Stomach (tissue), 9 donors: ENCODE results near the gene U2SURP. TPM values are rescaled to one million over a fixed set of nuclear protein-coding genes. Genes with fewer than 3 reads are reported as not detected.
A peak's percentile ranks its signal among the peaks of the same experiment; 100 is the strongest.

Experiments used
- DNase-seq, 2 donors: peaks; one replicate each; pipeline versions ENCODE4 v3.0.0 to v3.0.0-alpha.2; 2013 to 2019
- H3K27ac ChIP-seq, 5 donors: fragments of 200-600 bp in 4 of 5; sonication (generic) in 4 of 5; one replicate each; pipeline ENCODE4 v1.5.1; 2013 to 2019; ENCODE audit warnings: mild to moderate bottlenecking in 1 of 5, moderate library complexity in 1 of 5
- H3K27me3 ChIP-seq, 3 donors: fragments of 200-600 bp; sonication (generic); one replicate each; pipeline ENCODE4 v1.5.1; 2017 to 2019; ENCODE audit warnings: mixed run types in 1 of 3
- H3K36me3 ChIP-seq, 4 donors: fragments of 200-600 bp; sonication (generic); 1 replicate in 3 of 4; 2 replicates in 1 of 4; pipeline ENCODE4 v1.5.1; 2016 to 2019
- H3K4me1 ChIP-seq, 4 donors: fragments of 200-600 bp; sonication (generic); one replicate each; pipeline ENCODE4 v1.5.1; 2016 to 2019
- H3K4me3 ChIP-seq, 4 donors: fragments of 200-600 bp; sonication (generic) in 3 of 4; one replicate each; pipeline ENCODE4 v1.5.1; 2016 to 2019; ENCODE audit warnings: mild to moderate bottlenecking in 1 of 4
- H3K9me3 ChIP-seq, 4 donors: fragments of 200-600 bp; sonication (generic); one replicate each; pipeline ENCODE4 v1.5.1; 2016 to 2019
- EP300 ChIP-seq: sonication (generic); formaldehyde crosslinking; IDR thresholded peaks from one replicate; pipeline ENCODE4 v1.6.1; 2017; ENCODE audit warnings: antibody characterized with exemption
- POLR2A ChIP-seq, 4 donors: fragments of 450-650 bp; IDR thresholded peaks; one replicate each; pipeline ENCODE4 v1.6.1; 2016; ENCODE audit warnings: antibody characterized with exemption in 4 of 4, control low read depth in 2 of 4, mild to moderate bottlenecking in 1 of 4, moderate library complexity in 1 of 4
- POLR2AphosphoS5 ChIP-seq, 3 donors: sonication (generic); formaldehyde crosslinking; IDR thresholded peaks; one replicate each; pipeline ENCODE4 v1.6.1; 2016; ENCODE audit warnings: antibody characterized with exemption in 3 of 3
- WGBS, 5 donors: extraction: QIAGEN DNeasy Blood & Tissue Kit in 3 of 5; methylation state at CpG; one replicate each; pipeline versions ENCODE4 v1.1.5 to v1.1.7; 2013 to 2018; 5-methylcytosine and 5-hydroxymethylcytosine counted together
- intact Hi-C: fragments of 100-400 bp; cut with DNase I; formaldehyde crosslinking; loops from one replicate; pipeline ENCODE4 v1.15.1; 2023; ENCODE audit warnings: low total_unique reads
- polyA plus RNA-seq, 3 donors: library from polyadenylated mRNA; stranded (reverse); fragments of 200-250 nt; gene quantifications; one replicate each; pipeline ENCODE4 v1.2.3, GENCODE V29; 2013
- total RNA-seq, 5 donors: library from RNA; depleted of rRNA; stranded (reverse); fragments of >200 nt; gene quantifications; one replicate each; pipeline versions ENCODE4 v1.1.0 to v1.2.3, GENCODE V29; 2014 to 2016
- TF ChIP-seq, protein P1 (sequence below), 7 experiments: fragments of 450-650 bp in 4 of 7; fragments of 200-600 bp in 3 of 7; sonication (generic) in 3 of 7; IDR thresholded peaks; one replicate each; pipeline ENCODE4 v1.5.1; 2016 to 2019; ENCODE audit warnings: antibody characterized with exemption in 7 of 7, control low read depth in 2 of 7, mild to moderate bottlenecking in 1 of 7
- donor health status: healthy with polysubstance abuse.
- donor health status: Bipolar disorder and iron deficiency.
- donor health status: healthy.

Gene U2SURP
- total and polyA plus RNA-seq, 8 donors, result 12.8 to 156 (median 59.9) TPM

DNA sequence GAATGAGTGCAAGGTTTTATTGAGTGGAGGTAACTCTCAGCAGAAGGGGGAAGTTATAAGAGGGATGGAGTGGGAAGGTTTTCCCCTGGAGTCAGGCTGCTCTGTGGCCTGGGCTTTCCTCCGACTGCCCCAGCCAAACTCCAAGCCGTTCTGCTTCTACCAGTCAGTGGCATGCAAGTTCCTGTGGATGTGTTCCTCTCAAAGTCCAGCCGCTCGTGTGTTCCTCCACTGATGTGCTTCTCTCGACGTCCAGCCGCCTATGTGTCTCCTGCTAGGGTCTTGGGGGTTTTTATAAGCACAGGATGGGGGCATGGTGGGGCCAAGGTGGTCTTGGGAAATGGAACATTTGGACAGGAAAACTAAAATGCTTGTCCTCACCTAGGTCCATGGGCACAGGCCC lies 9.0 kb upstream of the U2SURP start:
- no peak for DNase-seq
- intact Hi-C loops, result loop anchor here (5.0 kb wide), 1 partner anchor 405 kb away; no protein-coding TSS in a partner anchor
- Histone ChIP-seq H3K4me3 (no peak overlapping the region), H3K27me3 (peaks cover 0 to 6% (median 0%) of the 10 kb centered on the region in 3 donors), H3K36me3 (no peaks in the 10 kb centered on the region), H3K9me3 (no peaks in the 10 kb centered on the region), H3K27ac (no peak overlapping the region), H3K4me1 (no peaks in the 10 kb centered on the region)
- TF ChIP-seq EP300 (no peak), POLR2AphosphoS5 (IDR thresholded peaks at IDR 0.05) (no peak), POLR2A (IDR thresholded peaks at IDR 0.05) (no peak)
- TF ChIP-seq, protein P1, sequence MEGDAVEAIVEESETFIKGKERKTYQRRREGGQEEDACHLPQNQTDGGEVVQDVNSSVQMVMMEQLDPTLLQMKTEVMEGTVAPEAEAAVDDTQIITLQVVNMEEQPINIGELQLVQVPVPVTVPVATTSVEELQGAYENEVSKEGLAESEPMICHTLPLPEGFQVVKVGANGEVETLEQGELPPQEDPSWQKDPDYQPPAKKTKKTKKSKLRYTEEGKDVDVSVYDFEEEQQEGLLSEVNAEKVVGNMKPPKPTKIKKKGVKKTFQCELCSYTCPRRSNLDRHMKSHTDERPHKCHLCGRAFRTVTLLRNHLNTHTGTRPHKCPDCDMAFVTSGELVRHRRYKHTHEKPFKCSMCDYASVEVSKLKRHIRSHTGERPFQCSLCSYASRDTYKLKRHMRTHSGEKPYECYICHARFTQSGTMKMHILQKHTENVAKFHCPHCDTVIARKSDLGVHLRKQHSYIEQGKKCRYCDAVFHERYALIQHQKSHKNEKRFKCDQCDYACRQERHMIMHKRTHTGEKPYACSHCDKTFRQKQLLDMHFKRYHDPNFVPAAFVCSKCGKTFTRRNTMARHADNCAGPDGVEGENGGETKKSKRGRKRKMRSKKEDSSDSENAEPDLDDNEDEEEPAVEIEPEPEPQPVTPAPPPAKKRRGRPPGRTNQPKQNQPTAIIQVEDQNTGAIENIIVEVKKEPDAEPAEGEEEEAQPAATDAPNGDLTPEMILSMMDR (IDR thresholded peaks at IDR 0.05), result no peak
- 81 to 93% (median 87%) methylated on average over 6 to 7 of the region's 7 CpGs for WGBS, 5 donors

DNA sequence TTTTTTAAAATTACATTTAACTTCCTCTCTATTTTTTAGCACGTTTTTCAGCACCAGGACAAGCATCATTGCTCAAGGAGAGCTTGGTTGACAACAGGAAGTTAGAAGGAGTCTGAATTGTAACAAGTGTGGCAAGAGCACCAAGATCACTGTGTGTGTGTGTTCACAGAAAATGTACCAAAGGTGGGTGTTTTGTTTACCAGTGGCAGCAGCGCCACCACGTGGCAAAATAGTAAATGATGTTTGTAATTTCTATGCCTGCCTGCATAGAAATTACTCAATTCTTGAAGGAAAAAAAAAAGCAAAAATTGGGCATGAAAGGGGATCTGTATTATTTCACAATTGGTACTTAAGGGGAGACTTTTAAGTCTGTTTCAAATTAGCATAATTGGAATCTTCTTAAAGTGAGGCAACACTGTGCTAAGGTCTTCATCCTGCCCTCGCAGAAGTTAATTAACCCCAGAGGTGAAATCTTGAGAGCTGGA lies 7.4 kb upstream of the U2SURP start:
- intact Hi-C loops, result loop anchor here (5.0 kb wide), 1 partner anchor 407 kb away; no protein-coding TSS in a partner anchor
- H3K9me3 ChIP-seq, result no peaks in the 10 kb centered on the region
- peak; percentile 52 to 89 for DNase-seq
- H3K4me1 ChIP-seq, result no peaks in the 10 kb centered on the region
- H3K36me3 ChIP-seq, result no peaks in the 10 kb centered on the region
- 13 to 23% (median 18%) methylated on average over 4 of the region's 4 CpGs for WGBS, 5 donors
- H3K27ac ChIP-seq, result no peak overlapping the region
- TF ChIP-seq EP300, result no peak
- TF ChIP-seq, protein P1 (IDR thresholded peaks at IDR 0.05), result peak in 5 of 7 experiments; percentile 22 to 64 (median 41)
- H3K27me3 ChIP-seq, result no peaks in the 10 kb centered on the region
- H3K4me3 ChIP-seq, result no peak overlapping the region

DNA sequence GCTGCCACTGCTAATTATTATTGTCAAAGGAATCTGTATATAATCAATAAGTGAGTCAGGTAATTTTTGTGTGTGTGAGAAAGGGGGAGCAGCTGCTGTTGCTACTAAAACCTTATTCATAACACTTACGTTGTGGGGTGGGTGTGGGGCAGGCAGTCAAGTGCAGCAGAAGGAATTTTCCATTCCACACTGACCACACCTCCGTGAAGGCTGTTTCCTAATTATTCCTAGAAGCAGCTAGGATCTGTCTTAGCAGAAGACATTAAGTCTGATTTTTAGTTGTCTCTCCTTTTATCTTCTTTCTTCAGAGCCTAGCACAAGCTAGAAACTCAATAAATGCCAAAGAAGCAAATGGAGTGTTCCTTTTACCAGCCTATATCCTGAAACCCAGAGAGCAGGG lies 4.0 kb upstream of the U2SURP start:
- no peak overlapping the region for H3K27ac ChIP-seq
- peak in 1 of 2 donors; percentile 24 for DNase-seq
- no peaks in the 10 kb centered on the region for H3K9me3 ChIP-seq
- 16 to 29% (median 17%) methylated on average over 2 of the region's 2 CpGs for WGBS, 5 donors
- no peak for TF ChIP-seq POLR2A (IDR thresholded peaks at IDR 0.05)
- TF ChIP-seq, protein P1 (IDR thresholded peaks at IDR 0.05), result no peak
- no peak for TF ChIP-seq EP300
- TF ChIP-seq POLR2AphosphoS5 (IDR thresholded peaks at IDR 0.05), result no peak
- H3K27me3 ChIP-seq, result no peaks in the 10 kb centered on the region
- intact Hi-C loops, result no loop called here
- peaks cover 8 to 19% (median 17%) of the 10 kb centered on the region in 4 donors for H3K4me1 ChIP-seq
- no peaks in the 10 kb centered on the region for H3K36me3 ChIP-seq
- H3K4me3 ChIP-seq, result no peak overlapping the region

DNA sequence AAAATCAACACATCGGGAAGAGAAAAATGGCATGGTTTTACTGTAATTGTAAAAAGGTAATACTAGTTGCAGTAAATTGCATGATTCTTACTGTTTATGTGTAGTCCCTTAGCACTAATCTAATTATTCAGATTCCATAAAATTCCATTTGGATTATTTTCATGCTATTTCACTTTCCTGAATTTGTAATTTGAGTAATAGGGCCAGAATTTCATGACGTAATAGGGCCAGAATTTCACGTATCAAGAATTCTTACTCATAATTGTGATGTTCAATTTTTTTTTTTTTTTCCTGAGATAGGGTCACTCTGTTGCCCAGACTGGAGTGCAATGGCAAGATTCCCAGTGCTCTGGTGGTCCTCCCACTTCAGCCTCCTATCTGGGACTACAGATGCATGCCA lies 2.9 kb upstream of the U2SURP start:
- no peaks in the 10 kb centered on the region for H3K27me3 ChIP-seq
- no peaks in the 10 kb centered on the region for H3K9me3 ChIP-seq
- no peaks in the 10 kb centered on the region for H3K36me3 ChIP-seq
- no peak overlapping the region for H3K4me3 ChIP-seq
- no peak for DNase-seq
- 75 to 94% (median 89%) methylated on average over 3 of the region's 3 CpGs for WGBS, 5 donors
- TF ChIP-seq EP300 (no peak), POLR2AphosphoS5 (IDR thresholded peaks at IDR 0.05) (no peak), POLR2A (IDR thresholded peaks at IDR 0.05) (no peak)
- intact Hi-C loops, result no loop called here
- H3K27ac ChIP-seq, result no peak overlapping the region
- H3K4me1 ChIP-seq, result peaks cover 8 to 30% (median 28%) of the 10 kb centered on the region in 4 donors

DNA sequence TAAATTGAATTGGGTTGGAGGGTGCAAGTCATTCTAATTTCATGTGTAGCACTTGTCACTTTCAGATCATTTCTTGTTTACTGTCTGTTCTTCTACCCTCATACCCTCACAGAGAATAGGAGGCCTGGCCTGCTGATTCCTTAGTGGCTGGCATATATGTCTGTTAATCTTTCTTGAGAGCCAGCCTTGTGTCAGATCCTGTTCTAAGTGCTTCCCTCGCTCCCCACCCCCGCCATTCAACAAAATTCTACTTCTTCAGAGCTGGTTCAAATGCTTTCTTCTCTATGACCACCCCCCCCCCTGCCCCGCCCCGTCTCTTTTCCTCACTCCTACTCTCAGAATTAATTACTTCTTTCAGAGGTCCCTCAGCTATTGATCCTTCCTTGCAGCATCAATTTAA lies 1.5 kb upstream of the U2SURP start:
- Histone ChIP-seq H3K4me3 (peak overlapping the region in 1 of 4 donors; percentile 100), H3K27me3 (no peaks in the 10 kb centered on the region), H3K4me1 (peaks cover 11 to 45% (median 41%) of the 10 kb centered on the region in 4 donors), H3K27ac (peak overlapping the region in 2 of 5 donors; percentile 93 to 95), H3K36me3 (no peaks in the 10 kb centered on the region), H3K9me3 (no peaks in the 10 kb centered on the region)
- intact Hi-C loops, result no loop called here
- peak in 1 of 2 donors; percentile 16 for DNase-seq
- WGBS, 5 donors, result 80 to 90% (median 84%) methylated on average over 4 of the region's 4 CpGs
- TF ChIP-seq EP300, result no peak
- no peak for TF ChIP-seq POLR2A (IDR thresholded peaks at IDR 0.05)
- TF ChIP-seq POLR2AphosphoS5 (IDR thresholded peaks at IDR 0.05), result no peak
- TF ChIP-seq, protein P1 (IDR thresholded peaks at IDR 0.05), result no peak
